22Rv1 (cell line): Measurements from ENCODE around the gene ZSCAN18.

Source experiments
- ZFX ChIP-seq: fragments of 450-650 bp; IDR thresholded peaks from 2 replicates; pipeline ENCODE4 v1.6.1; 2017; ENCODE audit warnings: antibody characterized with exemption, borderline replicate concordance
- TF ChIP-seq, protein P1 (sequence below): fragments of 450-650 bp; IDR thresholded peaks from 2 replicates; pipeline ENCODE4 v1.5.1; 2017; ENCODE audit warnings: mild to moderate bottlenecking

DNA sequence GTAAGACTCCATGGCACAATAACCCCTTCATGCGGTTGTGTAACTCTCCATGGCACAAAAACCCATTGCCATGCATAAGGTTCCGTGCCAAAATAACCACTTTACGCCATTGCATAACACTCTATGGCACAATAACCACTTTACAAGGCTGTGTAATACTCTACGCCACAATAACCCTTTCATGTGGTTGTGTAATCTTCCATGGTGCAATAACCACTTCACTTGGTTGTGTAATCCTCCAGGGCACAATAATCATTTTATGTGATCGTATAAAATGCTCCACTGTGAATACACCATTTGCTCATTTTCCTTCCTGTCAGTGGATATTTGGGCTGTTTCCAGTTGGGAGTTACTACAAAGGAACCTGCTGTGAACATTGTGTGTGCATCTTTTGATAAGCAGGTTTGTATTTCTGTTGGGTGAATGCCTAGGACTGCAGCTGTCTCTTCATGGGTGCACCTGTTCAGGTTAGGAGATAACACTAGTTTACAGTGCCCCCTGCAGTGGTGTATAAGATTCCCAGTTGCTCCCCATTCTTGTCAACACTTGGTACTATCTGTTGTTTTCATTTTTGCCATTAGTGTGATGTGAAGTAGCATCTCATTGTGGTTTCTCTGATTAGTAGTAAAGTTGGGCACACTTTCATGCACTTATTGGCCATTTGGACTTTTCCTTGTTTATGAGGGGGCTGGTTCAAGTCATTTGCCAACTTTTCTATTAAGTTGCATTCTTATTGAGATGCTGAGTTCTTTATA is 21.1 kb upstream of the ZSCAN18 start:
- TF ChIP-seq, protein P1, sequence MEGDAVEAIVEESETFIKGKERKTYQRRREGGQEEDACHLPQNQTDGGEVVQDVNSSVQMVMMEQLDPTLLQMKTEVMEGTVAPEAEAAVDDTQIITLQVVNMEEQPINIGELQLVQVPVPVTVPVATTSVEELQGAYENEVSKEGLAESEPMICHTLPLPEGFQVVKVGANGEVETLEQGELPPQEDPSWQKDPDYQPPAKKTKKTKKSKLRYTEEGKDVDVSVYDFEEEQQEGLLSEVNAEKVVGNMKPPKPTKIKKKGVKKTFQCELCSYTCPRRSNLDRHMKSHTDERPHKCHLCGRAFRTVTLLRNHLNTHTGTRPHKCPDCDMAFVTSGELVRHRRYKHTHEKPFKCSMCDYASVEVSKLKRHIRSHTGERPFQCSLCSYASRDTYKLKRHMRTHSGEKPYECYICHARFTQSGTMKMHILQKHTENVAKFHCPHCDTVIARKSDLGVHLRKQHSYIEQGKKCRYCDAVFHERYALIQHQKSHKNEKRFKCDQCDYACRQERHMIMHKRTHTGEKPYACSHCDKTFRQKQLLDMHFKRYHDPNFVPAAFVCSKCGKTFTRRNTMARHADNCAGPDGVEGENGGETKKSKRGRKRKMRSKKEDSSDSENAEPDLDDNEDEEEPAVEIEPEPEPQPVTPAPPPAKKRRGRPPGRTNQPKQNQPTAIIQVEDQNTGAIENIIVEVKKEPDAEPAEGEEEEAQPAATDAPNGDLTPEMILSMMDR, result no peak
- no peak for TF ChIP-seq ZFX
